HEK293 (cell line): ENCODE results near the gene CYP4F8.

Experiments
- CTCF ChIA-PET: fragments of 350-600 bp; formaldehyde crosslinking; extraction: SDS; loops from one replicate; lab custom pipeline; 2021; ENCODE audit warnings: antibody characterized with exemption; lab: Yijun Ruan, JAX
- POLR2A ChIA-PET: fragments of 300-600 bp; formaldehyde crosslinking; extraction: SDS; loops from one replicate; lab custom pipeline; 2020; ENCODE audit warnings: antibody characterized with exemption, inconsistent platforms; lab: Yijun Ruan, JAX
- H3K27ac ChIP-seq: fragments of 200-500 bp; sonication (Bioruptor generic); 2 replicates; pipeline ENCODE4 v1.5.1; 2014; ENCODE audit warnings: low read depth, low read length, control low read depth, inconsistent platforms; ENCODE audit errors: extremely low read depth
- H3K36me3 ChIP-seq, 2 experiments: fragments of 200-500 bp in 1 of 2; sonication (Bioruptor generic) in 1 of 2; 1 replicate in 1 of 2; 2 replicates in 1 of 2; pipeline ENCODE4 v1.5.1; 2014 to 2017; ENCODE audit warnings: inconsistent platforms in 2 of 2, low read length in 2 of 2; ENCODE audit not compliant: control insufficient read depth in 2 of 2, insufficient read depth in 1 of 2
- H3K4me1 ChIP-seq: fragments of 200-500 bp; sonication (Bioruptor generic); 2 replicates; pipeline ENCODE4 v1.5.1; 2014; ENCODE audit warnings: mild to moderate bottlenecking, low read length, inconsistent platforms; ENCODE audit not compliant: control insufficient read depth, insufficient read depth
- H3K4me3 ChIP-seq: 2 replicates; pipeline ENCODE4 v1.5.1; 2011; ENCODE audit warnings: low read depth, mild to moderate bottlenecking, control low read depth, low read length, moderate library complexity
- H3K9me3 ChIP-seq: fragments of 200-500 bp; sonication (Bioruptor generic); 2 replicates; pipeline ENCODE4 v1.5.1; 2014; ENCODE audit warnings: low read depth, low read length, inconsistent platforms; ENCODE audit not compliant: control insufficient read depth, insufficient read depth
- GLI4 ChIP-seq: fragments of 450-650 bp; formaldehyde crosslinking; IDR thresholded peaks from 2 replicates; pipeline ENCODE4 v1.5.1; 2016; ENCODE audit warnings: missing biosample characterization, missing genetic modification characterization
- KLF17 ChIP-seq: fragments of 450-650 bp; formaldehyde crosslinking; IDR thresholded peaks from 2 replicates; pipeline ENCODE4 v1.5.1; 2016; ENCODE audit warnings: missing biosample characterization, missing genetic modification characterization
- MYNN ChIP-seq: fragments of 450-650 bp; formaldehyde crosslinking; IDR thresholded peaks from 2 replicates; pipeline ENCODE4 v1.5.1; 2016; ENCODE audit warnings: missing biosample characterization, missing genetic modification characterization, borderline replicate concordance
- OSR2 ChIP-seq: fragments of 450-650 bp; formaldehyde crosslinking; IDR thresholded peaks from 2 replicates; pipeline ENCODE4 v1.5.1; 2016; ENCODE audit warnings: missing biosample characterization, missing genetic modification characterization
- PRDM10 ChIP-seq: fragments of 450-650 bp; formaldehyde crosslinking; IDR thresholded peaks from 2 replicates; pipeline ENCODE4 v1.5.1; 2016; ENCODE audit warnings: missing biosample characterization, missing genetic modification characterization
- SCRT2 ChIP-seq: fragments of 450-650 bp; formaldehyde crosslinking; IDR thresholded peaks from 2 replicates; pipeline ENCODE4 v1.5.1; 2016; ENCODE audit warnings: missing biosample characterization, missing genetic modification characterization
- ZBTB20 ChIP-seq: fragments of 450-650 bp; formaldehyde crosslinking; IDR thresholded peaks from 2 replicates; pipeline ENCODE4 v1.5.1; 2016; ENCODE audit warnings: missing biosample characterization, missing genetic modification characterization
- ZBTB7A ChIP-seq: fragments of 450-650 bp; formaldehyde crosslinking; IDR thresholded peaks from 2 replicates; pipeline ENCODE4 v1.5.1; 2016; ENCODE audit warnings: low read depth, missing biosample characterization, missing genetic modification characterization
- ZEB2 ChIP-seq: fragments of 450-650 bp; formaldehyde crosslinking; IDR thresholded peaks from 2 replicates; pipeline ENCODE4 v1.5.1; 2016; ENCODE audit warnings: missing biosample characterization, missing genetic modification characterization
- ZIC2 ChIP-seq: fragments of 450-650 bp; formaldehyde crosslinking; IDR thresholded peaks from 2 replicates; pipeline ENCODE4 v1.5.1; 2016; ENCODE audit warnings: missing biosample characterization, missing genetic modification characterization
- ZNF140 ChIP-seq: fragments of 450-650 bp; formaldehyde crosslinking; IDR thresholded peaks from 2 replicates; pipeline ENCODE4 v1.5.1; 2016; ENCODE audit warnings: missing biosample characterization, missing genetic modification characterization
- ZNF155 ChIP-seq: fragments of 450-650 bp; formaldehyde crosslinking; IDR thresholded peaks from 2 replicates; pipeline ENCODE4 v1.5.1; 2016; ENCODE audit warnings: missing biosample characterization, missing genetic modification characterization
- ZNF248 ChIP-seq: fragments of 450-650 bp; formaldehyde crosslinking; IDR thresholded peaks from 2 replicates; pipeline ENCODE4 v1.5.1; 2017; ENCODE audit warnings: missing biosample characterization, missing genetic modification characterization
- ZNF302 ChIP-seq: fragments of 450-650 bp; formaldehyde crosslinking; IDR thresholded peaks from 2 replicates; pipeline ENCODE4 v1.5.1; 2016; ENCODE audit warnings: missing biosample characterization, missing genetic modification characterization, low read depth
- ZNF324 ChIP-seq: fragments of 450-650 bp; formaldehyde crosslinking; IDR thresholded peaks from 2 replicates; pipeline ENCODE4 v1.5.1; 2016; ENCODE audit warnings: missing biosample characterization, missing genetic modification characterization
- ZNF335 ChIP-seq: fragments of 450-650 bp; formaldehyde crosslinking; conservative IDR thresholded peaks from 2 replicates; pipeline ENCODE4 v1.5.1; 2016; ENCODE audit warnings: missing biosample characterization, missing genetic modification characterization
- ZNF629 ChIP-seq: fragments of 450-650 bp; formaldehyde crosslinking; IDR thresholded peaks from 2 replicates; pipeline ENCODE4 v1.5.1; 2017; ENCODE audit warnings: missing biosample characterization, missing genetic modification characterization
- ZNF654 ChIP-seq: fragments of 450-650 bp; formaldehyde crosslinking; IDR thresholded peaks from 2 replicates; pipeline ENCODE4 v1.5.1; 2016; ENCODE audit warnings: low read depth, missing biosample characterization, missing genetic modification characterization
- ZNF792 ChIP-seq: fragments of 450-650 bp; formaldehyde crosslinking; IDR thresholded peaks from 2 replicates; pipeline ENCODE4 v1.5.1; 2016; ENCODE audit warnings: missing biosample characterization, missing genetic modification characterization
- ZNF843 ChIP-seq: fragments of 450-650 bp; formaldehyde crosslinking; IDR thresholded peaks from 2 replicates; pipeline ENCODE4 v1.5.1; 2016; ENCODE audit warnings: missing biosample characterization, missing genetic modification characterization
- TF ChIP-seq, protein P1 (sequence below): fragments of 450-650 bp; formaldehyde crosslinking; conservative IDR thresholded peaks from 2 replicates; pipeline ENCODE4 v1.5.1; 2016; ENCODE audit warnings: low read depth, missing biosample characterization, missing genetic modification characterization
- TF ChIP-seq, protein P2 (sequence below): fragments of 450-650 bp; formaldehyde crosslinking; IDR thresholded peaks from 2 replicates; pipeline ENCODE4; 2016; ENCODE audit warnings: missing biosample characterization, missing genetic modification characterization
- TF ChIP-seq, protein P3 (sequence below): fragments of 450-650 bp; formaldehyde crosslinking; IDR thresholded peaks from 2 replicates; pipeline ENCODE4 v1.5.1; 2016; ENCODE audit warnings: missing biosample characterization, missing genetic modification characterization

CYP4F8 gene

DNA sequence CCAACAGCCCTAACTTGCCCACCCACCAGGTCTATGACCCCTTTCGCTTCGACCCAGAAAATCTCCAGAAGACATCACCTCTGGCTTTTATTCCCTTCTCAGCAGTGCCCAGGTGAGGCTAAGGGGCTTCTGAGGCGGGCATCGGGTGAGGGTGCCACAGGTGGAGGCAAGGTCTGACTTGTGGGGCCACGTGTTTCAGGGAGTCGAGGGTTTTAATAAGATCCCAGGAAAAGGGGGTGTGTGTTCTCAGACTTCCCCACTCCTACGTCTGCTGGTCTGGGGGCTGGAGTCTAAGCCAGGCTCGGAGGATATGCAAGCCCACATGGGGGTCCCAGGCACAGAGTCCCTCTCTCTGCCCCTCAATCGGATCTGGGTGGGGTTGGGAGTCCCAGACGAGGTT, 30.9 kb upstream of the CYP4F8 start:
- Histone ChIP-seq H3K4me1 (no peaks in the 10 kb centered on the region), H3K36me3 (no peaks in the 10 kb centered on the region), H3K4me3 (peak overlapping the region; percentile 28), H3K9me3 (no peaks in the 10 kb centered on the region), H3K27ac (no peak overlapping the region)
- ChIA-PET CTCF (interaction anchor here (0.6 kb wide), 2 partner anchors 25 to 38 kb away, joined by 3 read pairs; no protein-coding TSS in a partner anchor), POLR2A (no interaction called here)
- no peak for TF ChIP-seq ZBTB7A (tag by site-specific recombination)
- no peak for TF ChIP-seq PRDM10 (tag by site-specific recombination)
- no peak for TF ChIP-seq GLI4
- 0 out of 2 replicates have a peak, but pooled peaks have one; percentile 15 for TF ChIP-seq SCRT2 (tag by site-specific recombination)

DNA sequence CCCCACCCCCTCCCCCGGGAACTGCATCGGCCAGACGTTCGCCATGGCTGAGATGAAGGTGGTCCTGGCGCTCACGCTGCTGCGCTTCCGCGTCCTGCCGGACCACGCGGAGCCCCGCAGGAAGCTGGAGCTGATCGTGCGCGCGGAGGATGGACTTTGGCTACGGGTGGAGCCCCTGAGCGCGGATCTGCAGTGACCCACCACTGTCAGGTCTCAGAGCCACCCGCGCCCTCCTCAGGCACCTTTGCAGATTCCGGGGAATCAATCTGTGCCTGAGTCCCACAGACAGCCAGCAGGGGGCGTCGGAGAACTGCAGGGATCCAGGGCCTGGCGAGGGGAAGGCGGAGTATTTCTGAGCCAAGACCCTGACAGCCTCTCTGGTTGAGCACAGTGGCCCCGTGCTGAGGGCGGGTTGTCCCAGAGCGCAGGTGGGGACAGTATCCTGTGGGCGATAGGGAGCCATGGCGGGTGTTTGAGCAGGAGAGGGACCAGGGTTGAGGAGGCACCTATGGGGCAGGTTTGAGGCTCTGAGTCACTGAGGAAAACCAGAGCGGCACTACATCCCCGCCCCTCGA, 30.4 kb upstream of the CYP4F8 start:
- ChIA-PET POLR2A (no interaction called here), CTCF (interaction anchor here (0.6 to 0.7 kb wide), 5 partner anchors 21 to 298 kb away, joined by 3 to 5 read pairs (median 3); no protein-coding TSS in a partner anchor)
- H3K36me3 ChIP-seq, result no peaks in the 10 kb centered on the region
- no peak overlapping the region for H3K27ac ChIP-seq
- H3K9me3 ChIP-seq, result no peaks in the 10 kb centered on the region
- no peaks in the 10 kb centered on the region for H3K4me1 ChIP-seq
- H3K4me3 ChIP-seq, result peak overlapping the region; percentile 28
- TF ChIP-seq OSR2 (tag by site-specific recombination), result no peak
- no peak for TF ChIP-seq ZNF629 (tag by site-specific recombination)
- no peak for TF ChIP-seq ZNF792 (tag by site-specific recombination)
- no peak; the same call in 1 of the 2 replicates for TF ChIP-seq ZNF335
- no peak for TF ChIP-seq ZNF140 (tag by site-specific recombination)
- peak; percentile 67 for TF ChIP-seq ZIC2 (tag by site-specific recombination)
- TF ChIP-seq, protein P1, sequence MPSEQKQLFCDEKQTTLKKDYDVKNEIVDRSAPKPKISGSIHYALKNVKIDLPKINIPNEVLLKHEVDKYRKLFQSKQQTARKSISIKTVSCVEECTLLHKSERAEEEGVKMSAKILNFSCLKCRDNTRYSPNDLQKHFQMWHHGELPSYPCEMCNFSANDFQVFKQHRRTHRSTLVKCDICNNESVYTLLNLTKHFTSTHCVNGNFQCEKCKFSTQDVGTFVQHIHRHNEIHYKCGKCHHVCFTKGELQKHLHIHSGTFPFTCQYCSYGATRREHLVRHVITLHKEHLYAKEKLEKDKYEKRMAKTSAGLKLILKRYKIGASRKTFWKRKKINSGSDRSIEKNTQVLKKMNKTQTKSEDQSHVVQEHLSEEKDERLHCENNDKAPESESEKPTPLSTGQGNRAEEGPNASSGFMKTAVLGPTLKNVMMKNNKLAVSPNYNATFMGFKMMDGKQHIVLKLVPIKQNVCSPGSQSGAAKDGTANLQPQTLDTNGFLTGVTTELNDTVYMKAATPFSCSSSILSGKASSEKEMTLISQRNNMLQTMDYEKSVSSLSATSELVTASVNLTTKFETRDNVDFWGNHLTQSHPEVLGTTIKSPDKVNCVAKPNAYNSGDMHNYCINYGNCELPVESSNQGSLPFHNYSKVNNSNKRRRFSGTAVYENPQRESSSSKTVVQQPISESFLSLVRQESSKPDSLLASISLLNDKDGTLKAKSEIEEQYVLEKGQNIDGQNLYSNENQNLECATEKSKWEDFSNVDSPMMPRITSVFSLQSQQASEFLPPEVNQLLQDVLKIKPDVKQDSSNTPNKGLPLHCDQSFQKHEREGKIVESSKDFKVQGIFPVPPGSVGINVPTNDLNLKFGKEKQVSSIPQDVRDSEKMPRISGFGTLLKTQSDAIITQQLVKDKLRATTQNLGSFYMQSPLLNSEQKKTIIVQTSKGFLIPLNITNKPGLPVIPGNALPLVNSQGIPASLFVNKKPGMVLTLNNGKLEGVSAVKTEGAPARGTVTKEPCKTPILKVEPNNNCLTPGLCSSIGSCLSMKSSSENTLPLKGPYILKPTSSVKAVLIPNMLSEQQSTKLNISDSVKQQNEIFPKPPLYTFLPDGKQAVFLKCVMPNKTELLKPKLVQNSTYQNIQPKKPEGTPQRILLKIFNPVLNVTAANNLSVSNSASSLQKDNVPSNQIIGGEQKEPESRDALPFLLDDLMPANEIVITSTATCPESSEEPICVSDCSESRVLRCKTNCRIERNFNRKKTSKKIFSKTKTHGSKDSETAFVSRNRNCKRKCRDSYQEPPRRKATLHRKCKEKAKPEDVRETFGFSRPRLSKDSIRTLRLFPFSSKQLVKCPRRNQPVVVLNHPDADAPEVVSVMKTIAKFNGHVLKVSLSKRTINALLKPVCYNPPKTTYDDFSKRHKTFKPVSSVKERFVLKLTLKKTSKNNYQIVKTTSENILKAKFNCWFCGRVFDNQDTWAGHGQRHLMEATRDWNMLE (tag by site-specific recombination), result no peak
- no peak; the same call in 1 of the 2 replicates for TF ChIP-seq ZEB2 (tag by site-specific recombination)
- TF ChIP-seq ZBTB20, result peak; percentile 89
- TF ChIP-seq ZNF302 (tag by site-specific recombination), result no peak
- TF ChIP-seq KLF17 (tag by site-specific recombination), result 0 out of 2 replicates have a peak, but pooled peaks have one; percentile 21
- no peak for TF ChIP-seq MYNN (tag by site-specific recombination)
- TF ChIP-seq ZNF654 (tag by site-specific recombination), result peak; percentile 88
- TF ChIP-seq ZNF155 (tag by site-specific recombination), result no peak
- no peak for TF ChIP-seq ZNF248 (tag by site-specific recombination)
- no peak for TF ChIP-seq ZNF324
- TF ChIP-seq, protein P2, sequence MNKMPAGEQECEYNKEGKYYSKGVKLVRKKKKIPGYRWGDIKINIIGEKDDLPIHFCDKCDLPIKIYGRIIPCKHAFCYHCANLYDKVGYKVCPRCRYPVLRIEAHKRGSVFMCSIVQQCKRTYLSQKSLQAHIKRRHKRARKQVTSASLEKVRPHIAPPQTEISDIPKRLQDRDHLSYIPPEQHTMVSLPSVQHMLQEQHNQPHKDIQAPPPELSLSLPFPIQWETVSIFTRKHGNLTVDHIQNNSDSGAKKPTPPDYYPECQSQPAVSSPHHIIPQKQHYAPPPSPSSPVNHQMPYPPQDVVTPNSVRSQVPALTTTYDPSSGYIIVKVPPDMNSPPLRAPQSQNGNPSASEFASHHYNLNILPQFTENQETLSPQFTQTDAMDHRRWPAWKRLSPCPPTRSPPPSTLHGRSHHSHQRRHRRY, result no peak
- TF ChIP-seq, protein P3, sequence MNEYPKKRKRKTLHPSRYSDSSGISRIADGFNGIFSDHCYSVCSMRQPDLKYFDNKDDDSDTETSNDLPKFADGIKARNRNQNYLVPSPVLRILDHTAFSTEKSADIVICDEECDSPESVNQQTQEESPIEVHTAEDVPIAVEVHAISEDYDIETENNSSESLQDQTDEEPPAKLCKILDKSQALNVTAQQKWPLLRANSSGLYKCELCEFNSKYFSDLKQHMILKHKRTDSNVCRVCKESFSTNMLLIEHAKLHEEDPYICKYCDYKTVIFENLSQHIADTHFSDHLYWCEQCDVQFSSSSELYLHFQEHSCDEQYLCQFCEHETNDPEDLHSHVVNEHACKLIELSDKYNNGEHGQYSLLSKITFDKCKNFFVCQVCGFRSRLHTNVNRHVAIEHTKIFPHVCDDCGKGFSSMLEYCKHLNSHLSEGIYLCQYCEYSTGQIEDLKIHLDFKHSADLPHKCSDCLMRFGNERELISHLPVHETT (tag by site-specific recombination), result no peak
- TF ChIP-seq ZNF843 (tag by site-specific recombination), result no peak
